NOMO-1 treated with dmso at 0.1 percent for 144 hours (cell line): Measurements from ENCODE around the gene CCDC78.
A peak's percentile ranks its signal among the peaks of the same experiment; 100 is the strongest.
"Not testable (repeated sequence)": the region's sequence is repeated elsewhere in the genome, so short reads cannot be mapped to it uniquely, and the experiment has no call there.

ENCODE experiments used
- DNase-seq: peaks from one replicate; lab custom pipeline; 2025; ENCODE audit not compliant: unreplicated experiment; lab: John Stamatoyannopoulos, UW

Gene CCDC78

DNA sequence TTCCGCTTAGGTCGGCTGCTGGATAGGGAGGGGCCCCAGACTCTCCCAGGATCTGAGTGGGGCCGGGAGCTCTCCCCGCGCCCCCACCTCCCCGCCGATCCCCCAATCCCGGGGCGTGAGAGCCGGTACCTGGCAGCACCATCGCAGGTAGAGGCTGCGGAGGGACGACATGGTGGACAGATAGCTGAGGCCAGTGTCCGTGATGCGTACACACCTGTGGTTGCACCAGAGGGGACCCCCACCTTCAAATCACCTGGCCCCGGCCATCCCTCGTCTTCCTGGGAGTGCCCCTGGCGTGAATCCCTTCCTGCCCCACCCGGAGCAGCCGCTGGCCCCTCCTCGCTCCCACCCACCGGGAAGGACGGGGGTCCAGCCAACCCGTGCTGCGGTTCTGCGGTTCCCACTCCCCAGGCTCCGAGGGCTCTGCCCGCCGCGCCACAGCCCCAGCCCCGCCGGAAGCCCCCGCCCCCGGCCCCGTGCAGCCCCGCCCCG lies 31.3 kb downstream of the CCDC78 start:
- no peak for DNase-seq

DNA sequence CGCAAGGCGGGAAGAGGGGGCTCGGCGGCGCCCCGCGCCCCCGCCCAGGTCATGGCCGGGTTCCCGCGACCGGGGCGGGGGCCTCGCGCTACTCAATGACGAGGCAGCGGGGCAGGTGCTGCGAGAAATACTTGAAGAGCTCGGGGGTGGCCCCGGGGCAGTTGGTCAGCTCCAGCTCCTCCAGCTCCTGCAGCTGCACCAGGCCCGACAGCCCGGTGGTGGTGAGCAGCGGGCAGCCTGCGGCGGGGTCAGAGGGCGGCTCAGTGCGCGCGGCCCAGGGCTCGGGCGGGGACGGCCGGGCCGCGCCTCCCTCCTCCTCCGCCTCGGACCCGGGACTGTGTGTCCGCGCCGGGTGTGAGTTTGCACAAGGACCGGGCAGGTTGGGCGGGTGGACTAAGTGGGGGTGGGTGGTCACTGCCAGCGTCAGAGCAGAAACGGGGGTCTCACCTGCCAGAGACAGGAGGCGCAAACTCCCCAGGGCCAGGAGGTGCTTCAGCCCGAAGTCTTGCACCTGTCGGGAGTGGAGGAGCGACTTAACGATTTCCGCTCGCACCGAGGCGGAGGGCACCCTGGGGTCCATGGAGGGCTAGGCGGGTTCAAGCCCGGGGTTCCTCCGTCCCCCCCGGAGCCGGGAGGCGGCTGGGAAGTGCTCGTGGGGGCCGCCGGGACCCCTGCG lies 31.9 kb downstream of the CCDC78 start:
- DNase-seq: no peak

DNA sequence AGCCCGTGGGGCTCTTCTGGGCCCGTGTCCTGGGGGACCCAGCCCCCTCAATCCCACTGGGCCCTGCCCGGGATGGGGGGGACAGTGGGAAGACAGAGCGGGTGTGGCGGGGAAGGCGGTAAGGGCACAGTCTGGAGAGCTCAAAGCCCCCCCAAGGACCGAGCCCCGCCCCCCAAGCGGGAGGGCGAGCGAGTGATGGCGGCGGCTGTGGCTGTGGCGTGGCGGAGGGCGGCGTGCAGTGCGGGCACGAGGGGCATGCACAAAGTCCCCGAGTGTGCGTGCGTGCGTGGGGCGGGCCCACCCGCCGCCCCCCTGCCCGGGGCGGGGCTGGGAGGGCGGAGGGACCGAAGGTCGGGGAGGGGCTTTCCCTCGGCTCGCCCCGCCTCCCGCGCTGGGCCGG lies 32.5 kb downstream of the CCDC78 start:
- no peak for DNase-seq

DNA sequence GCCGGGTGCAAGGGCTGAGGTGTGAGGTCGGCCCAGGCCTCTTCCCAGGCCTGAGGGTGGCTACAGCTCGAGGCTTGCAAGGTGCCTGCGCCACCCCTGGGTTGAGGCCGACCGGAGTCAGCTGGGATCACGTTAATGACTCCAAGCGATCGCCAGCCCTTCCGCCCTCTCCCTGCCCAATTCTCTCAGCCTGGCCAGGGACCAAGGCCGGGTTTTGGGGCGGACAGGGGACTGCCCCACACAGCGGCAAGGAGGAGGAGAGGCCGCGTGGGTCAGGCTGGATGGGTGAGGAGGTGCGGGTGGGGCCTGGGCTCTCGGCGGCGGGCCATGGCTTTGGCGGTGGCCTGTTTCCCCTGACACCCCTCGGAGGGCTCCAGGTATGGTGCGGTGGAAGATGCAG lies 32.9 kb downstream of the CCDC78 start:
- DNase-seq: no peak

DNA sequence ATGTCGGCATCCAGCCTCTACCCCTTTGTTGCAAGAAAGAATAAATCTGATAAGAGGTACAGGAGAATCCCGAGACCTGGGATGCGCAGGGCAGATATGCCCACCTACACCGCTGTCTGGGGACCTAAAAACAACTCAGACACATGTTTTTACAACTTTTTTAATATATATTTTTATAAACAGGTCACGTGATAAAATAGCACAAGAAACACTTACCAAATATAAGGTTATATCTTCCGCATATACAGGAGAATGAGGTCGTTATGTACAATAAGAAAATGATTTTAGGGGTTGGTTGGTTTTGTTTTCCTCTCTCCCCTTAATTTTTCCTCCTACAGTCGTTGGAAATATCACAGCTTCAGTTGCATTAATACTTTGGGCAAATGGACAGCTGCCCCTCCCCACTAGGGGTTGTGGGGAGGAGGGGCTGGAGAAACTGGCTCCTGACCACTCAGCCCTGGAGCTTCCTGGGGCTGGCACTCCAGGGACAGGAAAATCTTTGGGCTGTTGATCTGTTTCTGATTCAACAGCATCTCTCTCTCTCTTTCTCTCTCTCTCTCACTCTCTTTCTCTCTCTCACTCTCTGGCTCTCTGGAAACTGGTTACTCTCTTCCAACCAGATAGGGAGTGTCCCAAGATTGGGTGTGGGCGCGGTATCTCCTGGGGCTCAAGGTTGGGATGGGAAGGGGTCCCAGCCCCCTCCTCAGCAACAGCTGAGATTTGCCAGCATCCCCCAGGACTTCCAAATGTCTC lies 33.7 kb downstream of the CCDC78 start:
- DNase-seq: no peak

DNA sequence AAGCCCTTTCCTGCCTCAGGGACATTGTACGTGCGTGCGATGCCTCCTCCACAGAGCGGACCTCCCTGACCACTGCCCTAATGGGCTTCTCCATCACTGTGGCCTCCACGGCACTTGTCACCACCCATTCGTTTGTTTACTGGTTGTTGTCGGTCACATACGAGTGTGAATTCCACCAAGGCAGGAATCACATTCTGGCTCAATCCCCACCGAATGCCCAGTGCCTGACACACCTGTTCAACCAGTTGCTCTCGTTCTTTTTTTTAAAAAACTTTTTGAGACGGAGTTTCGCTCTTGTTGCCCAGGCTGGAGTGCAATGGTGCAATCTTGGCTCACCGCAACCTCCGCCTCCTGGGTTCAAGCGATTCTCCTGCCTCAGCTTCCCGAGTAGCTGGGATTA lies 35.0 kb downstream of the CCDC78 start:
- DNase-seq: not testable (repeated sequence)

DNA sequence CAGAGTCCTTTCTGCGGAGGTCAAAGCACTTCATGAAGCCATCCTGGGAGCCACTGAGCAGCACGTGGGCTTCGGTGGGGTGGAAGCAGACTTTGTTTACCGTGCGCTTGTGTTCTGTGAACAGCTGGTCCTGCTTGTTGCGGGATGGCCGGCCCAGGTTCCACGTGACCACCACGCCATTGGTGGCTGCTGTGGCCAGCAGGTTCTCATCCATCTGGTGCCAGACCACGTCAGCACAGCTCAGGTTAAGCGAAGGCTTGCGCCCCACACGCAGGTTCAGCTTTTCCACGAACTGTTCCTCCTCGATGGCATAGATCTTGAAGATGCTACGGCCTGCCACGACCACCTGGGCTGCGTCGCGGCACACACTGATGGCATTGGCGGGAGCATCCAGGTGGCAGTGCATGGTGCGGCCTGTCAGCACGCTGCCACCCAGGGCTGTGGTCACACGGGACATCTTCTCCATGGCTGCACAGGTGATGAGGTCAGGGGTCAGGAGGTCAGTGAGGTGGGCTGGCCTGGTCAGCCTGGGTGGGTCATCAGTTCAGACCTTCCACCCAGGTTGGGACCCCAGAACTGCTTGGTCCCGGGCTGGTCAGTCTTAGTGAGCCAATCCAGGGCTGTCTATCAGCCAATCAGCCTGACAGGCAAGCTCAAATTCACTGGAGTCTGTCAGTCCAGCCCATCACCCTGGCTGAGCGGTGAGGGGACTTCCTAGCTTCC lies 36.9 kb downstream of the CCDC78 start:
- no peak for DNase-seq

DNA sequence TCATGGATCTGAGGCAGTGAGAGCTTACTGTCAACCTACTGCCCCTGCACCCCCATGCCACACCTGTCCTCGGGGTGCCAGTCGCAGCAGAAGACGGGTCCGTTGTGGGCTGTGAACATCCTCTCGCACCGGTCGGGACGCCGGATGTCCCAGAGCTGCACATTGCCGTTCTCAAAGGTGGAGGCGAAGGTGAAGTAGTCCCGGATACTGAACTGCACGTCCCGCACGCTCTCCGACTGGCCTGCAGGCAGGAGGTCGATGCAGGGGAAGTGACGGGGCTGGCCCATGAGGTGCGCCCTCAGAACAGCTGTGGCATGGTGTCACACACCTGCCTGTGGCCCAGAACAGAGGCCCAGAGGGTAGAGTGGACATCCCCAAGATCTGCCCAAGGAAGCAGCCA lies 38.7 kb downstream of the CCDC78 start:
- DNase-seq: no peak

DNA sequence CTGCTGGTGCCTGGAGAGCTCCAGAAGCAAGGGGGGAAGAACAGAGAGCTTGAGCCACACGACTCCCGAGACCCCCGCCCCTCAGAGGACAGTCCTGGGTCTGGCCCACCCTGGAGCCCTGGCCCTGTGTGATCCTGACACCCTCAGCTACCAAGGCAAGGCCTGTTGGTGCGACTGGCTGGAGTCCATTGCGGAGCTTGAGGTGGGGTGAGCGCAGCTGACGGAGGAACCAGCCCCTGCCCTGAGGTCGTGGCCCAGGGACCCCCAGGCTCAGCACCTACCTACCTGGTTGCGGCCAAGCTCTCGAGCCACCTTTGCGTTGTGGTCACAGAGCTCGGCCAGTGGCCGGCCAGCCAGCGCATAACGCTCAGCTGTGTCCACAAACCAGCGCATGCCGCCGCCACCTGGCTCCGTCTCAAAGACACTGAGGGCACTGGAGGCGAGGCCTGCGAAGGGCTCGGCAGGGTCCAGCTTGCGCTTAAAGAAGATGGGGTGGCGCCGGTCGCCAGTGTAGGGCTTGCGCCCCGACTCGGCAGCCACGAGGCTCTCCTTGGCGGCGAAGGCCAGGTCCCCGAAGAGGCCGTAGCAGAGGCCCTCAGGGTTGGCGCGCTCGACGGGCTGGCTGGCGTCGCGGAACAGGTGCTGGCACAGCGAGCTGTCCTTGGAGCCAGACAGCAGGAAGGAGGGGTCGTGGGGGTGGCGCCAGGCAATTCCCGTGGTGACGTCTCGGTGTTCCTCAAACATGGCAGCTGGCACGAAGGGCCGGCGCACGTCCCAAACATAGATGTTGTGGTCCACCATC lies 39.6 kb downstream of the CCDC78 start:
- no peak for DNase-seq

DNA sequence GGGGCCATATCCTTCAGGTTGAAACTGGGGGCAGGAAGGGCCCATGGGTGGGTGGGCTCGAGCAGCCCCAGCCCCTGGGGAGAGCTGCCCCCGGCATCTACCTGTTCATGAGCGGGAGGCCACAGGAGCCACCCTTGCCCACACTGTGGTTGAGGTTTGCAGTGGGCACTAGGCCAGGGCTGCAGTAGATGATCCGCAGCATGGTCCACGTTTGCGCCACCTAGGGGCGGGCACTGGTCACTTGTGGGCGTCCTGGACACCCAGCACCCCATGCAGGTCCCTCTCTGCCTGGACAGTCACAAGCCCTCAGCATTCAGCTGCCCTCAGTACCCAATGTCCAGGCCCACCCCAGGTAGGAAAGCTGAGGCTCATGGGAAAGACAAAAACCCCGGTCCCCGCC lies 40.3 kb downstream of the CCDC78 start:
- no peak for DNase-seq

DNA sequence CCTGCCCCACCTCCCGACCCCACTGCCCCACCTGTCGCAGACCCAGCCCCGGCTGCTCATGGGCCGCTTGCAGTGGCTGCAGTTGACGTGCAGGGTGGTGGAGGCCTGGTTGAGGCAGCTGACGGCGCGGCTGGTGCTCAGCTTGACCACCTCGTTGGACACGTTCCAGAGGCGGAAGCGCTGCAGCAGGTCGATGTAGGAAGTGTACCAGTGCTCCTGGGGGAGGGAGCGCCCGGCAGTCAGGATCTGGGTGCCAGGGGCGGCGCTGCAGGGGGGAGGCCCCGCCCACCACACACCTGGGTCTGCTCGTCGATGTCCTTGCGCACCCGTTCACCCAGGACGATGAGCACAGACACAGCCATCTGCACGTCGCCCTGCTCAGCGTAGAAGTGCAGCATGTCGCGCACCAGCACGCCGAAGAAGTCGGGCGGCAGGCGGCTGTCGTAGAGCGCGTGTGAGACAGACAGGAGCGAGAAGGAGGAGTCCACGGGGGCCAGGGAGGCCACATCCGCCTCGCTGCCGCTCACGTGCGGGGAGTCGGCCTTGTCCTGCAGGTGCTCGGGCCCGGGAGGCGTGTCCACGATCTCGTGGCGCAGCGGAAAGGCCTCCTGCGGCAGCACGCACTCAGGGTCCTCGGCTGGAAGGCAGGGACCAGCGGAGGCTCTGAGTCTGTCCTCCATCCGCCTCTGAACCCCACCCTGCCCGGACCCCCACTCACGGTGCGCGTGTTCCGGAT lies 41.1 kb downstream of the CCDC78 start:
- no peak for DNase-seq

DNA sequence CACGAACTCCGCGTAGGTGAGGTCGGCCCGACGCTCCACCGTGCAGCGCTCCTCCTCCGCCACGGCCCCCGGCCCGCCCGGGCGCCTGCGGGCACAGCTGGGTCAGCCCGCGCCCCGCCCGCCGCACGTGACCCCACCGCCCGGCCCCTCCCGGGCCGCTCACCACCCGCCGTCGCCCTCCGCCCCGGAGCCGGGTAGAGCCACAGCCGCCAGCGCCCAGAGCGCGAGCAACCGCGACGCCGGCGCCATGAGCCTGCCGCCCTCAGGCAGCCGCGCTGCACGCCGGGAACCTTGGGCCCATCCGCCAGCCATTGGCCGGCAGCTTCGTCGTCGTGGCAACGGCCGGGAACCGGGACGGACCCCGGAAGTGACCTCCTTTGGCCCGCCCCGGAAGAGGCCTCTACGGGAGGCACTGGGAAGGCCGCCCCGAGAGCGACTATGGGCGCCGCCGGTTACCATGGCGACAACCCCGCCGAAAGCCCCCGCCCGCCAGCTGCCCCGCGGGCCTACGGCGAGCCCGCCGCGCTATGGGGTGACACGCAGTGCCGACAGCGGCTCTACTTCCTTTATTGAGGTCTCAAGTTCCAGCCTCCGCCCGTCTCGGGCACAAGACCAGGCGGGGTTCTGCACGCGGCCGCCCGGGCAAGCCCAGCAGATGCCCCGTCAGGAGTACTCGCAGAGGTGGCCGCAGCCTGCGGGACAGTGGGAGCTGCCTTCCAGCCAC lies 42.0 kb downstream of the CCDC78 start, which contains the start of gene JMJD8:
Gene JMJD8 (minus strand): TSS at position 264 of the 724 bp plus-strand sequence. CDS start 15 bp downstream, at position 249.
- DNase-seq: peak; percentile 91

DNA sequence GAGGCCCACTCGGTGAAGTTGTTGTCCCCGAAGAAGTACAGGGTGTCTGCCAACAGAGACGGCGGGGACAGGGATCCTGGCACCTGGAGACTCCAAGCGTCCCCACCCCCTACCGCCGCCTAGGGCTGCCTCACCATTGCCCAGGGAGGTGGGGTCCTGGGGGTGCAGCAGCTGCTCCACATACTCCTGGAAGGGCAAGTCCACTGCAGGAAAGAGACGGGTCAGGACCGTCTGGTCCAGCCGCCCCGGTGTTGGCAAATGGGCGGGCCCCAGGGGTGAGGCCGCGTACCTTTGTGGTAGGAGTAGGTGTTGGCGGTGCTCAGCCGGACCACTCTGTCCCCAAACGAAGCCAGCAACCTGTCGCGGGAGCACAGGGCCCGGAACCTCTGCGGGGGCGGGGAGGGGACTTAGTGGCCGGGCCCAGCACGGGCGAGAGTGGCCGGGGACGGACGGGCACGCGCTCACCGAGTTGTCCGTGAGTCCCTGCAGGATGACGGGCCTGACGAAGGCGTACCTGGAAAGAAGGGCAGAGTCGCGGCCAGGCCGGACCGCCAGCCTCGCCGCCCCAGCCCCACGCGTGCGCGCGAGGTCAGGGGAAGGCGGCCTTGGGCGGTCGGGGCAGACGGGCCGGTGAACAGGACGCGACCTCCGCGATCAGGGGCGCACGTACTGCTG lies 42.7 kb downstream of the CCDC78 start:
- DNase-seq: no peak

DNA sequence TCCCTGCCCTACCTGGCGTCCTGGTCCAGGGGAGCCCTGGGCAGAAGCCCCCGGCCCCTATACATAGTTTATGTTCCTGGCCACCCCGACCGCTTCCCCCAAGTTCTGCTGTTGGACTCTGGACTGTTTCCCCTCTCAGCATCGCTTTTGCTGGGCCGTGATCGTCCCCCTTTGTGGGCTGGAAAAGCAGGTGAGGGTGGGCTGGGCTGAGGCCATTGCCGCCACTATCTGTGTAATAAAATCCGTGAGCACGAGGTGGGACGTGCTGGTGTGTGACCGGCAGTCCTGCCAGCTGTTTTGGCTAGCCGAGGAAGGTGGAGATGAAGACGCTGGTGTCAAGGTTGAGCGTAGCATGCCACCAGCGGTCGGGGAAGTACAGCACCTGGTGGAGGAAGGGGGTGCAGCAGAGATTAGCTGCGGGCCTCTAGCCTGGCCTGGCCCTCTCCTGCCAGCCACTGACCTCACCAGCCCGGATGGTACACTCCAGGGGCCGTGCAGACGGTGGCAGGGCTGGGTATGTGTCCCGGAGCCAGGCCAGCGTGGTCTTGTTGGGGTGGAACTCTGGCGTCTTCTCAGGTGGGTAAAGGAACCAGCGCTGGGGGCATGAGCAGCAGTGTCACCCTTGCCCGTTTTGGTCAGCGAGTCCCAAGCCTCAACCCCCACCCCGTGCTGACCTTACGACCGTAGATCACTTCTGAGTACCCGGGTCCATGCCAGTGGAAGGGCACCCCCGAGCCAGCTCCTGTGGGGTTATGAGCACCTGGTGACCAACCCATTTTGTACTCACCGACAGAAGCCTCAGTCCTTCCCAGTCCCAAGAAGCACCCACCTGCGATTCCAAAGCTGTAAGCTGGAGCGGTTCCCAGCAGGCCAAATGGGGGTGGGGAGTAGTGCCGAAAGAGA lies 43.5 kb downstream of the CCDC78 start:
- DNase-seq: no peak

DNA sequence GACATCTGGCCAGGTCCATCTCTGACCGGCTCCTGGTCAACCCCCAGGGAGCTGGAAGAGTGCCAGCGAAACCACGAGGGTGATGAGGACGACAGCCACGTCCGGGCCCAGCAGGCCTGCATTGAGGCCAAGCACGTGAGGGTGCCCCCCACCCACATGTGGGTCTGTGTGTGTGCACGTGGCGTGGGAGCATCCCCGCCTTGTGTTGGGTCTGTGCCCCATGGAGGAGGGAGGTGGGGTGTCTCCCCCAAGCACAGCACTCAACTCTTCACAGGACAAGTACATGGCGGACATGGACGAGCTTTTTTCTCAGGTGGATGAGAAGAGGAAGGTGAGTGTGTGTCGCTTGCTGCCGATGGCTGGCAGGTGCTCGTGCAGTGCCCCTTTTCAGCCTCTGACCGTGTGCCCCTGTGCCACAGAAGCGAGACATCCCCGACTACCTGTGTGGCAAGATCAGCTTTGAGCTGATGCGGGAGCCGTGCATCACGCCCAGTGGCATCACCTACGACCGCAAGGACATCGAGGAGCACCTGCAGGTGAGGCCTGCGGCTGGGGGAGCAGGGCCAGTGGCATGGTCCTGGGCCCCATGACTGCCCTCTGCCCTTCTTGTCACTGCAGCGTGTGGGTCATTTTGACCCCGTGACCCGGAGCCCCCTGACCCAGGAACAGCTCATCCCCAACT lies 44.4 kb downstream of the CCDC78 start:
- no peak for DNase-seq

DNA sequence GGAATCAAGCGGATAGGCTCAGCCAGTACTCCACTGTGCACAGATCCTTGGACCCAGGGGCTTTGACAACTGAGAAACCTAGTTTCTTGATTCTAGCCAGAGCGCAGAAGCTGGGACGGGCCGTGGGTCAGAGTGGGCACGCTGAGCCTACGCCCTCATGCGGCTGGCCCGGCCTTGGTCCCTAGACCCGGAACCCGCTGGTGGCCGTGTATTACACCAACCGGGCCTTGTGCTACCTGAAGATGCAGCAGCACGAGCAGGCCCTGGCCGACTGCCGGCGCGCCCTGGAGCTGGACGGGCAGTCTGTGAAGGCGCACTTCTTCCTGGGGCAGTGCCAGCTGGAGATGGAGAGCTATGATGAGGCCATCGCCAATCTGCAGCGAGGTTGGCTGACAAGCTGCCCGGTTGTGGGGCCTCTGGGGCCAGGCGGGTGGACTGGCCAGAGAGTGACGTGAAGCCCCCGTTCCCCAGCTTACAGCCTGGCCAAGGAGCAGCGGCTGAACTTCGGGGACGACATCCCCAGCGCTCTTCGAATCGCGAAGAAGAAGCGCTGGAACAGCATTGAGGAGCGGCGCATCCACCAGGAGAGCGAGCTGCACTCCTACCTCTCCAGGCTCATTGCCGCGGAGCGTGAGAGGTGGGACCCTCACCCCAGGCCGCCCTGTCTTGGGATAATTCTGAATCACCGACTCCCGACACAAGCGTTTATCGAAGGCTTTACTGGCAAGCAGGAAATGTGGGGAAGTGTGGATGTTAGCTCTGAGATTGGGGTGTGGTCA lies 45.1 kb downstream of the CCDC78 start:
- DNase-seq: no peak

DNA sequence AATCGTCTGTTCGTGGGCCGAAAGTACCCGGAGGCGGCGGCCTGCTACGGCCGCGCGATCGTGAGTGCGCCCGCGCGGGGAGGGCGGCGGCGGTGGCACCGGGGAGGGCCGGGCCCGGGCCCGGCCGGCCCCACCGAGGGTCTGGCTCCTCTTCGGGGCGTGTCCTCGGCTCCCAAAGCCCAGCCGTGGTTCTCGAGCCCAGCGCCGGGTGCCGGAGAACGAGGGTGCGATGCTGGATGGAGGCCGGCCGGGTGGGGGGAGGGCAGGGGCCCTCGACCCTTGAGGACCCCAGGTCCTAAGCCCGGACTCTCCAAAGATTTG lies 45.7 kb downstream of the CCDC78 start:
- no peak for DNase-seq
